HepG2 (cell line): Measurements from ENCODE around the gene SRRM2. TPM values are rescaled to one million over a fixed set of nuclear protein-coding genes. Genes with fewer than 3 reads are reported as not detected.

Source experiments
- ARID2 ChIP-seq: sonication (generic); formaldehyde crosslinking; IDR thresholded peaks from 2 replicates; pipeline ENCODE4 v1.8.1; 2022; ENCODE audit warnings: mild to moderate bottlenecking, missing genetic modification reagents, borderline replicate concordance
- ATF4 ChIP-seq, 2 experiments: fragments of 450-650 bp in 1 of 2; sonication (generic) in 1 of 2; formaldehyde crosslinking; IDR thresholded peaks; 2 replicates each; pipeline versions ENCODE4 v1.5.0 to v1.8.0; 2020 to 2022; ENCODE audit warnings: mild to moderate bottlenecking in 1 of 2, missing genetic modification reagents in 1 of 2
- EZH2 ChIP-seq: conservative IDR thresholded peaks from 2 replicates; pipeline ENCODE4 v1.6.1; 2012; ENCODE audit warnings: mild to moderate bottlenecking, low read depth, low read length, moderate library complexity
- FOXK1 ChIP-seq: sonication (generic); formaldehyde crosslinking; IDR thresholded peaks from 2 replicates; pipeline ENCODE4 v1.4.0; 2020; ENCODE audit warnings: low read depth, missing genetic modification reagents, borderline replicate concordance
- HOXA5 ChIP-seq: sonication (generic); formaldehyde crosslinking; IDR thresholded peaks from 2 replicates; pipeline ENCODE4 v1.4.0; 2020; ENCODE audit warnings: missing genetic modification reagents
- IKZF1 ChIP-seq: fragments of 450-650 bp; IDR thresholded peaks from 2 replicates; pipeline ENCODE4 v1.7.1; 2016
- IKZF5 ChIP-seq: IDR thresholded peaks from 2 replicates; pipeline ENCODE4 v1.6.1; 2018; ENCODE audit warnings: missing genetic modification reagents, mild to moderate bottlenecking, missing compliant biosample characterization
- KMT2B ChIP-seq: IDR thresholded peaks from 2 replicates; pipeline ENCODE4 v1.6.1; 2016; ENCODE audit warnings: missing genetic modification reagents, missing compliant biosample characterization
- MATR3 ChIP-seq: sonication (generic); formaldehyde crosslinking; IDR thresholded peaks from 2 replicates; pipeline ENCODE4 v1.4.0; 2020; ENCODE audit warnings: missing genetic modification reagents
- MEIS2 ChIP-seq: sonication (generic); formaldehyde crosslinking; IDR thresholded peaks from 2 replicates; pipeline ENCODE4 v1.9.0; 2021; ENCODE audit warnings: mild to moderate bottlenecking, missing genetic modification reagents
- MXI1 ChIP-seq: IDR thresholded peaks from 3 replicates; pipeline ENCODE4 v1.6.1; 2012; ENCODE audit warnings: low read depth, low read length, inconsistent platforms, borderline replicate concordance
- NFE2L1 ChIP-seq: sonication (generic); formaldehyde crosslinking; IDR thresholded peaks from 2 replicates; pipeline ENCODE4 v1.4.0; 2020; ENCODE audit warnings: missing genetic modification reagents, mild to moderate bottlenecking, borderline replicate concordance
- NR1H2 ChIP-seq: sonication (generic); formaldehyde crosslinking; IDR thresholded peaks from 2 replicates; pipeline ENCODE4 v1.8.1; 2022; ENCODE audit warnings: low read depth, missing genetic modification reagents, borderline replicate concordance
- SMAD9 ChIP-seq: sonication (generic); formaldehyde crosslinking; IDR thresholded peaks from 2 replicates; pipeline ENCODE4 v1.5.1; 2020; ENCODE audit warnings: mild to moderate bottlenecking, missing genetic modification reagents
- SMC3 ChIP-seq: IDR thresholded peaks from 2 replicates; pipeline ENCODE4 v1.6.1; 2011; ENCODE audit warnings: low read length, improper control_type of control experiment
- SNAI1 ChIP-seq: sonication (generic); formaldehyde crosslinking; IDR thresholded peaks from 2 replicates; pipeline ENCODE4 v1.5.0; 2020; ENCODE audit warnings: mild to moderate bottlenecking, missing genetic modification reagents, borderline replicate concordance
- ZBTB46 ChIP-seq: sonication (generic); formaldehyde crosslinking; IDR thresholded peaks from 2 replicates; pipeline ENCODE4 v1.4.0; 2020; ENCODE audit warnings: mild to moderate bottlenecking, missing genetic modification reagents, borderline replicate concordance
- ZNF101 ChIP-seq: sonication (generic); formaldehyde crosslinking; IDR thresholded peaks from 2 replicates; pipeline ENCODE4 v1.4.0; 2020; ENCODE audit warnings: mild to moderate bottlenecking, low read depth, missing genetic modification reagents, borderline replicate concordance
- ZNF143 ChIP-seq: sonication (generic); formaldehyde crosslinking; IDR thresholded peaks from 2 replicates; pipeline ENCODE4 v1.4.0; 2020; ENCODE audit warnings: missing genetic modification reagents
- ZNF432 ChIP-seq: sonication (generic); formaldehyde crosslinking; IDR thresholded peaks from 2 replicates; pipeline ENCODE4 v1.5.0; 2020; ENCODE audit warnings: missing genetic modification reagents, mild to moderate bottlenecking, borderline replicate concordance
- ZNF549 ChIP-seq: sonication (generic); formaldehyde crosslinking; IDR thresholded peaks from 2 replicates; pipeline ENCODE4 v1.5.0; 2020; ENCODE audit warnings: missing genetic modification reagents
- ZNF614 ChIP-seq: IDR thresholded peaks from 2 replicates; pipeline ENCODE4 v1.6.1; 2018; ENCODE audit warnings: missing biosample characterization, missing genetic modification reagents, inconsistent platforms, borderline replicate concordance
- polyA plus RNA-seq, 8 experiments: library from polyadenylated mRNA; depleted of rRNA in 3 of 8; stranded (reverse) in 7 of 8; unstranded in 1 of 8; fragments of >200 nt; fragmentation: Illumina TruSeq in 4 of 8; extraction: Trizol in 4 of 8; gene quantifications; 2 replicates each; pipeline versions ENCODE4 v1.2.1 to v1.2.3, GENCODE V29; 2011 to 2016; ENCODE audit warnings: low read depth in 4 of 8, missing spikeins in 1 of 8, mixed read lengths in 1 of 8; ENCODE audit not compliant: insufficient read depth in 1 of 8
- total RNA-seq, 5 experiments: library from RNA; depleted of rRNA; stranded (reverse); fragments of >200 nt; fragmentation: Illumina TruSeq; extraction: Trizol; gene quantifications; 2 replicates each; pipeline ENCODE4 v1.2.3, GENCODE V29; 2016; ENCODE audit warnings: low read depth in 1 of 5
- TF ChIP-seq, protein P1 (sequence below): sonication (generic); formaldehyde crosslinking; IDR thresholded peaks from 2 replicates; pipeline ENCODE4 v1.4.0; 2020; ENCODE audit warnings: mild to moderate bottlenecking, low read depth, missing genetic modification reagents
- TF ChIP-seq, protein P2 (sequence below): IDR thresholded peaks from 2 replicates; pipeline ENCODE4 v1.6.1; 2016; ENCODE audit warnings: missing genetic modification reagents, missing compliant biosample characterization

SRRM2 gene
- total and polyA plus RNA-seq, 2 of the 13 experiments (the other 11 are each of a cell fraction or from before 2014, with no cell fraction given) = 50.4 to 112 TPM

GRCh38 chr16:2752035-2752849 is at the start of gene SRRM2 (continued):
- TF ChIP-seq SMC3 = no peak
- TF ChIP-seq HOXA5 (CRISPR knock-in tag) = peak; percentile 5
- peak; percentile 53 for TF ChIP-seq IKZF5 (CRISPR knock-in tag)
- no peak for TF ChIP-seq NFE2L1 (CRISPR knock-in tag)
- no peak; the same call in 1 of the 2 replicates for TF ChIP-seq ZNF549 (CRISPR knock-in tag)
- TF ChIP-seq, protein P1, sequence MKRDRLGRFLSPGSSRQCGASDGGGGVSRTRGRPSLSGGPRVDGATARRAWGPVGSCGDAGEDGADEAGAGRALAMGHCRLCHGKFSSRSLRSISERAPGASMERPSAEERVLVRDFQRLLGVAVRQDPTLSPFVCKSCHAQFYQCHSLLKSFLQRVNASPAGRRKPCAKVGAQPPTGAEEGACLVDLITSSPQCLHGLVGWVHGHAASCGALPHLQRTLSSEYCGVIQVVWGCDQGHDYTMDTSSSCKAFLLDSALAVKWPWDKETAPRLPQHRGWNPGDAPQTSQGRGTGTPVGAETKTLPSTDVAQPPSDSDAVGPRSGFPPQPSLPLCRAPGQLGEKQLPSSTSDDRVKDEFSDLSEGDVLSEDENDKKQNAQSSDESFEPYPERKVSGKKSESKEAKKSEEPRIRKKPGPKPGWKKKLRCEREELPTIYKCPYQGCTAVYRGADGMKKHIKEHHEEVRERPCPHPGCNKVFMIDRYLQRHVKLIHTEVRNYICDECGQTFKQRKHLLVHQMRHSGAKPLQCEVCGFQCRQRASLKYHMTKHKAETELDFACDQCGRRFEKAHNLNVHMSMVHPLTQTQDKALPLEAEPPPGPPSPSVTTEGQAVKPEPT (CRISPR knock-in tag) = 0 out of 2 replicates have a peak, but pooled peaks have one; percentile 1
- TF ChIP-seq NR1H2 (CRISPR knock-in tag) = no peak; the same call in 1 of the 2 replicates
- TF ChIP-seq, protein P2, sequence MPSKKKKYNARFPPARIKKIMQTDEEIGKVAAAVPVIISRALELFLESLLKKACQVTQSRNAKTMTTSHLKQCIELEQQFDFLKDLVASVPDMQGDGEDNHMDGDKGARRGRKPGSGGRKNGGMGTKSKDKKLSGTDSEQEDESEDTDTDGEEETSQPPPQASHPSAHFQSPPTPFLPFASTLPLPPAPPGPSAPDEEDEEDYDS (CRISPR knock-in tag) = no peak
- TF ChIP-seq MEIS2 (CRISPR knock-in tag) = peak; percentile 18; the same call in 1 of the 2 replicates
- TF ChIP-seq ATF4 (CRISPR knock-in tag; IDR thresholded peaks at IDR 0.05) = peak in 1 of 2 experiments; percentile 61; a peak in 1 of 4 replicates
- no peak for TF ChIP-seq IKZF1
- peak; percentile 95 for TF ChIP-seq ZNF143 (CRISPR knock-in tag)
- no peak for TF ChIP-seq MATR3 (CRISPR knock-in tag)
- TF ChIP-seq ARID2 (CRISPR knock-in tag) = no peak
- TF ChIP-seq FOXK1 (CRISPR knock-in tag) = no peak
- no peak for TF ChIP-seq SMAD9 (CRISPR knock-in tag)
- no peak for TF ChIP-seq ZNF101 (CRISPR knock-in tag)
- TF ChIP-seq ZBTB46 = peak; percentile 84; the same call in 1 of the 2 replicates
- TF ChIP-seq SNAI1 (CRISPR knock-in tag) = no peak
- peak; percentile 47; the same call in 1 of the 3 replicates for TF ChIP-seq MXI1
- TF ChIP-seq ZNF614 = no peak; the same call in 1 of the 2 replicates
- peak; percentile 43 for TF ChIP-seq KMT2B (CRISPR knock-in tag)
- no peak for TF ChIP-seq EZH2
- no peak for TF ChIP-seq ZNF432 (CRISPR knock-in tag)
